ENCODE results near the gene MRGPRX2.

Gene MRGPRX2

DNA sequence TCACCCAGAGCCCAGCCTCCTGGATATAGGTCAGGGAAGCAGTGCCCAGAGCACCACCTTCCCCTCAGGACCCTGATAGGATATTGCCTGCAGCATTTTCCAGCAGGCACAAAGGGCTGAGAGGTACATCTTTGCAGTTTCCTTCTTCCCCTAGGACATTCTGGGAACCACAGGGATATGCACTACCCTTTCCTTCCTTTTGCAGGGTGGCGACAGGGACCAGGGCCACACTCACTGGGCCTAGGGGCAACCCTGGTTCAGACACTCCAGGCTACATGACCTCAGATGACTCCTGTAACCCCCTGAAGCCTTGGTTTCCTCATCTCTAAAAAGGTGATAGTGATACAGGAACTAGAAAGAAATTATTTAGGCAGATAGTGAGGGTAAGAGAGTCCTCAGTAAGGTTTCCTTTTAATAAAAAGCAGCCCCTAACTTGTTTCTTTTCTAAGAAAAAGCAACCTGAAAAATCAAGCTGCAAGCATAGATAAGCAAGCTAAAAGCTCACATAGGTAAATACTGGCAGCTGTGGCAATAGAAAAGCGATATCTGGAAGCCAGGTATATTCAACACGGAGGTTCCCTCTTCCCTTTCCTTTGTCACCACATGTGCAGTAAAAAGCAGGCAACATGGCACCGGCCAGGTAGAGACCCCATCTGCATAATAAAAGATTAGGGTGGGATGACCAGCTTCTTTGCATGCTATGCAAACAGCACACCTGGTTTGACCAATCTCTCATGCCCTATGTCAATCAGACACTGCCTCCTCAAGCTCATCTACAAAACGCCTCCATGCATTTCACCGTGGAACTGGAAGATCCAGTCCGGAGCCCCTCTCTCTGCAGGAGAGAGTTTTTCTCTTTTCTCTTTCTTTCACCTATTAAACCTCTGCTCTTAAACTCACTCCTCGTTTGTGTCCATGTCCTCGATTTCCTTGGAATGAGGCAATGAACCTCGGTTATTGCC lies 13.2 kb upstream of the MRGPRX2 start:
- no peak for DNase-seq

- no peak for DNase-seq
These were observed 11.9 kb upstream of the MRGPRX2 start for GRCh38 chr11:19072464-19072863.

- peak; percentile 70 for DNase-seq
These were observed 10.7 kb upstream of the MRGPRX2 start for GRCh38 chr11:19071255-19071654.

GRCh38 chr11:19059833-19060232 lies 684 bp downstream of the MRGPRX2 start:
- no peak for DNase-seq

DNA sequence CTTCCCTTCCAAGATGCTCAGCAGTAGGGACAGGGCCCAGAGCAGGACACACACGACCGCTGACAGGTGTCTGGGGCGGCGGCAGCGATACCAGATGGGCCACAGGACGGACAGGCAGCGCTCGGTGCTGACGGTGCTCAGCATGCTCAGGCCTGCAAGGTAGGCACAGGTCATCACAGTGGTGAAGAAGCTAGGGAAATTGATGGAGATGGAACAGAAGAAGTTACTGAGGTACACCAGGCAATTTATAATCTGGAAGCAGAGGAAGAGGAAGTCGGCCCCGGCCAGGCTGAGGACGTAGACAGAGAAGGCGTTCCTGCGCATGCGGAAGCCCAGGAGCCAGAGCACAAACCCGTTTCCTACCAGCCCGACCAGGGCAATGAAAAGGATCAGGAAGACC lies 4.6 kb downstream of the MRGPRX2 start:
- DNase-seq: no peak

- no peak for DNase-seq
These were observed 5.5 kb downstream of the MRGPRX2 start for GRCh38 chr11:19055016-19055415.

DNA sequence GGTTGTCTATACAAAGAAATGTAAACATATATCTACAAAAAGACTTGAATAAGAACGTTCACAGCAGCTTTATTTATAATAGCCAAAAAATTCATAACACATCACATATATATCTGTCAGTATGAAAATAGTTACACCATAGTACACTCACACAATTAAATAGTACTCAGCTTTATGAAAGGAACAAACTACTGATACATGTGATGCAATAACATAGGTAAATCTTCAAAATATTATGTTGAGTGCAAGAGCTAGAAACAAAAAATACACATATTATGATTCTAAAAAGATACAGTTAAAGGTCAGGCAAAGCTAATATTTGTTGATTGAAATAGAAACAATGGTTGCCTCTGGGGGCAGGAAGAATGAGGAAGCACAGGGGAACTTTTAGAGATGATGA lies 6.6 kb downstream of the MRGPRX2 start:
- no peak for DNase-seq

DNA sequence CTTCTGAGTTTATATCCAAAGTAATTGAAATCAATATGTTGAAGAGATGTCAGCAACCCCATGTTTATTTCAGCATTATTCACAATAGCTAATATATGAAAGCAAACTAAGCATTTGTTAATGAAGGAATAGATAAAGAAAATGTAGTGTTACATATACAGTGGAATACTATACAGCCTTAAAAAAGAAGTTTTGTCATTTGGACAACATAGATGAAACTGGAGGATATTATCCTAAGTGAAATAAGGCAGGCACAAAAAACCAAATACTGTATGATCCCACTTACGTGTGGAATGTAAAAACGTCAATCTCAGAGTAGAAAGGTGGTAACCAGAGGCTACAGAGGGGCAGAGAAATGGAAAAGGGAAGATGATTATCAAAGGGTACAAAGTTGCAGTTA lies 10.2 kb downstream of the MRGPRX2 start:
- no peak for DNase-seq

- no peak for DNase-seq
These were observed 11.2 kb downstream of the MRGPRX2 start for GRCh38 chr11:19049351-19049750.

GRCh38 chr11:19040051-19040450 lies 20.5 kb downstream of the MRGPRX2 start:
- no peak for DNase-seq

DNA sequence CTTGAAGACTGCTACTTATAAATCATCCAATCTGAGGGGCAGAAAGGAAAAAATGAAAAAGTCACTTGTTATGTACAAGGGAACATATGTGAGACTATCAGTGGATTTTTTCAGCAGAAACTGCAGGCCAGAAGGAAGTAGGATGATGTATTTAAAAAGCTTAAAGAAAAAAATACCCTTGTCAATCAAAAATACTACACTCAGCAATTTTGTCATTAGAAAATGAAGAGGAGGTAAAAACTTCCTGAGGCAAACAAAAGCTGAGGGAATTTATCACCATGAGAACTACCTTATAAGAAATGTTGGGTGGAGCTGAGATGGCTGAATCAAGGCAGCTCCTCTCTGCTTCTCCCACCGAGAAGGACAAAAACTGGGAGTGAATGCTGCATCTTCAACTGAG lies 21.1 kb downstream of the MRGPRX2 start:
- DNase-seq: no peak

DNA sequence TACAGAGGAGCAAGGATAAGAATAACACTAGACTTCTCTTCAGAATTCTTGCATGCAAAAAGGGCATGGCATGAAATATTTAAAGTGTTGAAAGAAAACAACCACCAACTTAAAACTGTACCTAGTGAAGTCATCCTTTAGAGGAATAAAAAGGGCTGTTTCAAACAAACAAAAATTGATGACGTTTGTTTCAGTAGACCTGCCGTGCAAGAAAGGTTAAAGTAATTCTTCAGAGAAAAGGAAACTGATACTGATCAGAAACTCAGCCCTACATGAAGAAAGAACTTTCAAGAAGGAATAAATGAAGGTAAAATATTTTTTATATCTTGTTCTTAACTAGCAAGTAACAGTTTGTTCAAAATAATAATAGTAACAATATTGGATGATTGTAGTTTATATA lies 27.5 kb downstream of the MRGPRX2 start:
- DNase-seq: no peak

DNA sequence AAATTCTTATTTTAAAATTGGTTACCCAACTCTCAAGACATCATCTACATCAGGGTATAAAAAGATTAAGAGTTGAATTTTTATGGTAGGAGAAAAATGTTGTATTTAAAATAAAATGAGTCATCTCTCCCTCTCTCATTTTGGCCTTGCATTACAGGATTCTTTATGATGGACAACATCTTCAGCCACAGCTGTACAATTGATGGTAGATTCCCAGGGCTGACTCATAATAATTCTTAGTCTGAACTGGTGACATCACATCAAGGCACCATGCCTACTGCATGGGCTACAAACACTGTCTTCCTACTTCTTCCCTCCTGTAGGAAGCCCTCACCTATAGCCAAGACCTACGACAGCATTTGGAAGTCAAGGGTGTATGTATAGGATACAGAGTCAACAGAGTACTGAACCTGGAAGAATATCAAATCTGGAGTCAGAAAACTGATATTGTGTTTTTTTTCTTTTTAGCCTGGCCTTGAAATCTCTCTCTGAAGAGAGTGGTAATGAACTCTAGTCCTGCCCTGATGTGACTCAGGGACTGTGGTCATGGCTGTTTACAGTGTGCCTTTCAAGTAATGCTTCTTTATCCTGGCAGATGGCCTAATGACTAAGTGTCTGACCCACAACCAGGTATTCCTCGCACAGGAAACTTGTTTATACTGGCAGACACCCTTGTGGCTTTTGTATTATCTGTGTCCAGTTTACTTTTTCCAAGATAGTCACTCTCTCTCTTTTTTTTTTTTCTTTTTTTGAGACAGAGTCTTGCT lies 32.5 kb downstream of the MRGPRX2 start:
- DNase-seq: peak; percentile 20

DNA sequence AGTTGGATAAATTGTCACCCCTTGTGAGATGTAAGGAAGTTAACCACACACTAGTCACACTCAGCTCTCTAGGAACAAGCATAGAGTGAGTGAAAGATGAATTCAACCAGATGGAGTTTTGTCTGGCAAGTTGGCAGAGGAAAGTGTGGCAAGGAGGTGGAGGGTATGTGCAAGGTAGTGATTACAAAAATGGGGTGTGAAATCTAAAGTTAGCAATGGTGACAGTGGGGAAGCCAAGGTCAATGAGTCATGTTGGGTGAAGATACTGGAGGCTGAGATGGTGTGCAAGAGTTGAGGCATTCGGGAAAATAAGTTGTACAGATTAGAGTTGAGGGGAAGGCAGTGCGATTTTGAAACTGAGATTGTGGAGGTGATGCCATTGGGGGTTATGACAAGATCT lies 33.7 kb downstream of the MRGPRX2 start:
- DNase-seq: peak; percentile 41

DNA sequence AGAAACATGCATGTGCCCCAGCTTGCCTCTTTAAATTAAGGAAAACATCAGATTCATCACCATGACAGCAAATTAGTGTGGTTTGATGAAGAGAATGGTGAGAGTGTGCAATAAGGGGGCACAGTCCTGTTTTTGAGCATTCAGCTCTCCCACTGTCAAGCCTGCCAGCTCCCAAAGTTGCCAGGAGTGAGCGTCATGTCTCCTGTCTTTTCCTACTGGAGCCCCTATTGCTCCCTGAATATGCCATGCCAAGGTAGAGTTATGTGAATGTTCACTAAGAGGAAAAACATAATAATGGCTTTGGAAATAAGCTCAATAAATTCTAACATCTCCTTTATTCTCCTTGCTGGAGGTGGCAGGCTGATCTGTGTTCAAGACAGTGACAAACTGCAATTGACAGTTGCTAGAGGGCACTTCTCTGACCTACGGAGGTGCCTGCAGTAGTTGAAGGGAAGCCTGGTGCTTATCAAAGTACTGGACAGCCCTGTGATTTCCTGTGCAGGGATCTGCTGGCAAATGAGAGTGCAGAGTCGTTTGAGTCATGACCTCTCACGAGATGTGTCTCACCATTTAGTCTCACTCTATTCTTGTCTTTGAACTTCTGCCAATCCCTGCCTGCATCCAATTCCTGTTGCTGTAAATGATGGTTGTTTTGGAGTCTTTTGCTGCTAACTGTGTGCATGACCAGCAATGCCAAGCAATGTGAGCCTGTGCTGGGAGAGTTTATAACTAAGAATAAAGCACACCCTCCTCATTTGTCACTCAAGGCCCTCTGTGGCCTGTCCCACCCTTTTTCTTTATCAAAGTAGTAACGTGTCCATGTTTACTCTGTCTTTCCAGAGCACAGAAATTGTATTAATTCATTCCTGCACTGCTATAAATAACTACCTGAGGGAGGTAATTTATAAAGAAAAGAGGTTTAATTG lies 34.8 kb downstream of the MRGPRX2 start:
- no peak for DNase-seq

- DNase-seq: no peak
These were observed 39.7 kb downstream of the MRGPRX2 start for GRCh38 chr11:19020831-19021230.

GRCh38 chr11:19018901-19019300 lies 41.6 kb downstream of the MRGPRX2 start:
- DNase-seq: no peak

DNA sequence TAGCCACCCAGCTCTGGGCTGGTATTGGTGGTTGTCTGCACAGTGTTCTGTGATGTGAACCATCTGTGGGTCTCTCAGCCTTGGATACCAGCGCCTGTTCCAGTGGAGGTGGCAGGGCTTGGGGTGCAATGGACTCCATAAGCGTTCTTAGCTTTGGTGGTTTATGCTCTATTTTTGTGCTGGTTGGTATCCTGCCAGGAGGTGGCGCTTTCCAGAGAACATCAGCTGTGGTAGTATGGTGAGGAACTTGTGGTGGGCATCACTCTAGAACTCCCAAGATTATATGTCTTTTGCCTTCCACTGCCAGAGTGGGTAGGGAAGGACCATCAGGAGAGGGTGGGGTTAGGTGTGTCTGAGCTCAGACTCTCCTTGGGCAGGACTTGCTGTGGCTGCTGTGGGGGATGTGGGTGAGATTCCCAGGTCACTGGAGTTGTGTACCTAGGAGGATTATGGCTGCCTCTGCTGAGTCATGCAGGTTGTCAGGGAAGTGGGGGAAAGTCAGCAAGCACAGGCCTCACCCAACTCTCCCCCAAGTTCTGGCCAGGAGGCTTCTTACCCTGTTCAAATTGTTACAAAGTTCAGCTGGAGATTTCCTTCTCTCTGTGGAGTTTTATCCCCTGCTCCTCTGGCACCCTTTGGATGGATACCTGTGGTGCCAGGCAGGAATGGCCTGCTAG lies 47.2 kb downstream of the MRGPRX2 start:
- DNase-seq: no peak

DNA sequence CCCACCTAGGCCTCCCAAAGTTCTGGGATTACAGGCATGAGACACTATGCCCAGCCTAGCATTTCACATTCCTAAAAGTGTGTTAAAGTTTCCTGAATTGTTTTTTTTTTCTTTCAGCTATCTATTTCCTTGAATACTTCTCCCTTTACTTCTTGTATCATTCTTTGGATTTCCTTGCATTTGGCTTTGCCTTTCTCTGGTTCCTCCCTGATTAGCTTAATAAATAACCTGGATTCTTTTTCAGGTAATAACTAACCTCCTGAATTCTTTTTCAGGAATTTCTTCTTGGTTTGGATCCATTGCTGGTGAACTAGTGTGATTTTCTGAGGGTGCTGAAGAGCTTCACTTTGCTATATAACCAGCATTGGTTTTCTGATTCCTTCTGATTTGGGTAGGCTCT lies 47.9 kb downstream of the MRGPRX2 start:
- no peak for DNase-seq
